CD4-positive, alpha-beta T cell treated with Interleukin-17A for 4 hours (primary cell): ENCODE measurements around the gene HIF1A.
"Not testable (repeated sequence)": the region's sequence is repeated elsewhere in the genome, so short reads cannot be mapped to it uniquely, and the experiment has no call there.

Experiments used
- DNase-seq: peaks from one replicate; pipeline ENCODE4 v3.0.0-alpha.2; 2020; ENCODE audit warnings: mixed read lengths

The HIF1A gene

GRCh38 chr14:61694830-61695694, at the start of gene HIF1A:
Gene HIF1A (plus strand): TSS chr14:61695513. CDS start chr14:61695805, 292 bp downstream.
- DNase-seq, result peak; percentile 96

DNA sequence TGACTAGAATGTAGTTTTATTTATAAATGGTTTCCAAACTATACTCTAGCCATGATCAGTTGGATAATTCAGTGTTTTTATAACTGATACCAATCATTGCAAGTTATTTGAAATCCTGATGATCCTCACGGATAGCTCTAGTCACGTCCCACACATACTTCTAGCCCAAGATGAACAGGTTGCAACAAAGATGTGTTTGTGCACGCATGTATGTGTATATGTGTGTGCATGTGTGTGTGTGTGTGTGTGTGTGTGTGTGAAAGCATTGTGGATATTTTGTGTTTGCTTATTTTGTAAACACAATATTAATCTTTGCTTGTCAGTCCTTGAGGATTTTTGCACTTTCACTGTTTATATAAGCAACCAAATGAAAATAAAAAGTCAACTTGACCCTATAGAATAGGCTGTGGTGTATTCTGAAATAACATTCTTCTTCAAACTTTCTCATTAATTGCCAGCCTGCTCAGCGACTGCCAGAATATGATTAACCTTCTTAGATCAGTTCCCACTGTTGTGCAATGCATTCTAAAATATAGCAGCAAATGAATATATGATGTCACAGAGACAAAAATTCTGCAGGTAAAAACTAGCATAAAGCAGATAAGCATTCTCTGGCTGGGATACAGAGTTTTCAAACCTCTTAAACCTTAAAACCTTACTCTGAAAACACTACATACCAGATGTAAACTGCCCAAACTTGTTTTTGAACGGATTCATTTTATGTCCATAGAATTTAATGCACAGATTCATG, 48.8 kb upstream of the HIF1A start:
- no peak for DNase-seq

DNA sequence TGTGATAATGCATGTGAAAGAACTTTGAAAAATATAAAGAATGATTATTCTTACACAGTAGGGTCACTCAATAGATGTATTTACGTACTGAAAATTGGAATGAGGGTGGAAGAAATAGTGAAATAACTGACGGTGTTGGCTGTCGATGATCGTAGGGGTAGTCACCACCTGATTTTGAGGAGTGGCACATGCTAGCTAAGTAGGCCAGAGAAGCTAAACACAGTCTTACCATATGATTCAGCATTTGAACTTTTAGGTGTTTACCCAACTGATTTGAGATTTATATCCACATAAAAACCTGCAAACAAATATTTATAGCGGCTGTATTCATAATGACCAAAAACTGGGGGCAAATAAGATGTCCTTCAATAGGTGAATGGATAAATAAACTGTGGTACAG, 47.6 kb upstream of the HIF1A start:
- no peak for DNase-seq

GRCh38 chr14:61648377-61648776, 46.9 kb upstream of the HIF1A start:
- no peak for DNase-seq

DNA sequence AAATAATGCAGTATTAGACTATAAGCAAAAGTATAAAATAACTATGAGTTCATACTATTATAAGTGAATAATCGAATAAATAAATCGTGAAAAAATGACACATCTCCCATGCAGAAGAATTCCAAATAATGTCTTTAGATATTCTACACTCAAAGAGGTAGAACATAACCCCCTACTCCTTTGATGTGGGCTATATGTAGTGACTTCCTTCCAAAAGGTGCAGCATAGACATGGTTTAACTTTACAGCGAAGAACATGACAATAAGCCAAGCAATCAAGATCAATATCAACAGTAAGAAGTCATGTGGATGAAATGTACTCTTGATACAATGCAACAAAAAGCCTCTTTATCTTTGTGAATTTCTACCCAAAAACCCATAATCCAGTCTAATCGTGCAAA, 46.0 kb upstream of the HIF1A start:
- DNase-seq, result no peak

- no peak for DNase-seq
Measured at GRCh38 chr14:61651355-61651754, 44.0 kb upstream of the HIF1A start.

DNA sequence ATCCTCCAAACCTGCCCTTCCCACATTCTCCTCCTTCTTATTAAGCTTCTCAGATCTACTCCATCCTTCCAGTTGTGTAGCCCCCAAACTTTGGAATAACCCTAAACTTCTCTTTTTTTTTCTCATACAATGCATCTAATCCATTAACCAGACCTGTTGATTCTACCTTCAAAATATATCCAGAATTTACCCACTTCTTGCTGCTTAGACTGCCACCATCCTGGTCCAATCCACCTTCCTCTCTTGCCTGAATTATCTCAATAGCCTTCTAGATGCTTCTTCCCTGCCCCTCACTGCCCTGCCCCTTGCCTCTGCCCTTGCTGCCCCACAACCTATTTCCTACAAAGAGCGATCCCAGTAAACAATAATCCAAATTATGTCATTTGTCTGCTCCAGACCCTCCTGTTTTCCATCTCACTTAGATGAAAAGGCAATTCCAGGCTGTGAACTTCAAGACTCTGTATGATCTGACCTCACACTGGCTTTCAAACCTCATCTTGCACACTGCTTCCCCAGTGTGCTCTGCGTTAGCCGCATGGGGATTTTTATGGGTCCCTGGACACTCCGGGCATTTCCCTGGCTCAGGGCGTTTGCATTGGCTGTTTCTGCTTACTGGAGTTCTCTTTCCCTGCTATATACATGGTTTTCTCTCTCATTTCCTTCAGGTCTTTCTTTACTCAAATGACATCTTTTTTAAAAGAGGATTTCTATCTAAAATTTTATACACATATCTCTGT, 42.6 kb upstream of the HIF1A start:
- DNase-seq, result no peak

GRCh38 chr14:61653507-61653906, 41.8 kb upstream of the HIF1A start:
- no peak for DNase-seq

DNA sequence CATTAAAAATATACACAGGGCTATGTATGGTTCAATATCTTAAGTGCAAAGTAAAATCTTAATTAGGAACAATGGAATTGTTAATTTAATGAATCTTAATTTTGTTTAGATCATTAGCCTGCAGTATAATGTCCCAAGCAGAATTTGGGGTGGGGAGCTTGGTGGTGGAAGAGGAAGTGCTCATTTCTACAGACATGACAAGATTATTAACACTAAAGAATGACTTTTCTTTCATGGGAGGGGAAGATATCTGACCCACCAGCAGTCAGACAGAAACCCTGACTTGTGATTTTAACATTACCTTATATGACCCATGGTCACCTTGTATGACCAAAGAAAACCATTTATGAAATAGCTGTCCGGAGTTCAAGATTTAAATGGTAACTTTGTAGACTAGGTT, 41.3 kb upstream of the HIF1A start:
- no peak for DNase-seq

DNA sequence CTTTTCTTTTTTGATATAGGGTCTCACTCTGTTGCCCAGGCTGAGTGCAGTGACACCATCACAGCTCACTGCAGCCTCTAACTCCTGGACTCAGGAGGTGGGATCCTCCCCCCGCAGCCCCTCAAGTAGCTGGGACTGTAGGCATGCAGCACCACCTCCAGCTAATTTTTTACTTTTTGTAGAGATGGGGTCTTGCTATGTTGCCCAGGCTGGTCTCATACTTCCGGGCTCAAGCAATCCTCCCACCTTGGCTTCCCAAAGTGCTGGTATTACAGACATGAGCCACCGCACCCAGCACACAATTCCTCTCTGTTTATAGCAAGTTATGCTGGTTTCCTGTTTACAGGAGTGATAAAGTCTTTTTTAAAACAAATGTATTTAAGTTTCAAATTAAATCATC, 39.5 kb upstream of the HIF1A start:
- no peak for DNase-seq

DNA sequence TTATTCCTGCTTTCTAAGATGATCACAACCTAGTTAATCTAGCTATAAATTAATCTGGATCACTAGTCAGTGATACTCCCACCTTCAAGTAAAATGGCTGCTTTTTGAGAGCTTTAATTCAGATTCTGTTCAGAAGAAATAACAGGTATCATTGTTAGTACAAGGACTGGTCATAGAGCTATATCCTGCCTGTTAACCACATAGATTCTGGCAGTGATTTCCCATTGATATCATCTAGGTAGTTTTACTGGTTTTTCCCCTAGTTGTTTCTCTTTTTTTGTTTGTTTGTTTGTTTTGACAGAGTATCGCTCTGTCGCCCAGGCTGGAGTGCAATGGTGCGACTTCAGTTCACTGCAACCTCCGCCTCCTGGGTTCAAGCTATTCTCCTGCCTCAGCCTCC, 39.0 kb upstream of the HIF1A start:
- no peak for DNase-seq

GRCh38 chr14:61658111-61658510, 37.2 kb upstream of the HIF1A start:
- not testable (repeated sequence) for DNase-seq

GRCh38 chr14:61659582-61659981, 35.7 kb upstream of the HIF1A start:
- no peak for DNase-seq

DNA sequence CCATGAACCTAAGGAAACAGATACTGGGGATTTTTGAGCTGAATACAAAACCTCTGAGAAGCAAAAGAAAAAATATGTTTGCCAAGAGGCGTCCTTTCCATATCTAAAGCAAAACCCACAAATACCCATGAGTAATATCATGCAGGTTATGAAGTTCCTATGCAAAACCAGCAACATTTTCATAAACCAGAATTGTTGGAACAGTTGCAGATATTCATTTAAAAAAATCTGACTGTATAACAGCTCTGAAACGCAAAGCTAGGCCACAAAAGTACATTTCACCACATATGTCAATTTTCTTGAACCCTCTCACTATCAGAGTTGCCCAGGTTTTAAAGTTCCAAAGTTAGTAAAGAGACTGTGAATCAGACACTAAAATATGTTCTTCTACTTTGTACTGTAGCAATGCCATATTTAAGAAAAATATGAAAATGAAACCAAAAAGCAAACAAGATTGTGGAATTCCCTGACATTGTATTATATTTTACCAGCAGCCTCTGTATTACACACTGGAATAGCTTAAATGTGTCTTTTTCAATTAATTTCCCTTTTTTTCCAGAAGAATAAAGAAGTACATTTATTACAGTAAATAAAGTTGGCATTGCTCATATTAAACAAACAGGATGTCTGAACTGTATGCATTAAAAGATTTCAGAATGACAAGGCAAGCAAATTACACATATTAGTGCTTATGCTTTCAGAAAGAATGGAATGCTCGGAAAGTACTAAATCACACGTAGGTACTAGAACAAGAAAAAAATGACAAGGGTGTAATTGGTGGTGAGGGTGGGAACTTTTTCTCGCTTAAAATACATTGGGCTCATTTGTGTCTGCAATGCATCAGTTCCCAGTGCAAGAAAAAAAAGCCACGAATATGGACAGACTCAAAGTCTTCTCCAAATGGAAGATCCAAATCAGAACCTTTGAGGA, 33.6 kb upstream of the HIF1A start:
- no peak for DNase-seq

DNA sequence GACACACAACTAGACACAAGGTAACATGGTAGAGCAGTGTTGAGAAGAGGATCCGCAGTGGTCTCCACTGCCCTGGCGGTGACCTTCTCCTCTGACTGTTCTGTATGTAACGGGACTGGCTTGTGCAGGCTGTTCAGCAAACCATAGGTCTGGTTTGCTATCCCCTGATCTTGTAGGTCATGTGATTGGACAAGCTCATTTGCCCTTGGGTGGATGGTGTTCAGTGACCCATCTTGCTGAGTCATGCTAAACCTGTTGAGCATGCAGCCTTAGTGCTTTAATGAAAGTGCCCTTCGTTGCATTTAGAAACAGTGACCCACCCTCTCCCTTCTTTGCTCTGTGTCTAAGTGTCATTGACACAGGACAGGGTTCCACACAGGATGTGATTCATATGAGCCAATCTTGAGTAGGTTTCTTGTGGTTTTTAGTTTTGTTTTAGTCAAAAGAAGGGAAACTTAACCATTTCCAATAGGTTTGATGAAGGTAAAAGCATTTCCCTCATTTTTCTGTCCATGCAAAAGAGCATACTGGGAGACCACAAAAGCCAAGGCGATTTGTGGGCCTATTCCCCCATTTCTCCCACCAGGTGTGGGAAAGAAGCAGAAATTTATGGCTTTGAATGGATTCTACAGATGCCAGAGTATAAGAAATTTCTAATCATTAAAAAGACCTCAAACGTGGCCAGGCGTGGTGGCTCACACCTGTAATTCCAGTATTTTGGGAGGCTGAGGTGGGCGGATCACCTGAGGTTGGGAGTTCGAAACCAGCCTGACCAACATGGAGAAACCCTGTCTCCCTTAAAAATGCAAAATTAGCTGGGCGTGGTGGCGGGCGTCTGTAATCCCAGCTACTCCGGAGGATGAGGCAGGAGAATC, 32.6 kb upstream of the HIF1A start:
- DNase-seq, result peak; percentile 61

DNA sequence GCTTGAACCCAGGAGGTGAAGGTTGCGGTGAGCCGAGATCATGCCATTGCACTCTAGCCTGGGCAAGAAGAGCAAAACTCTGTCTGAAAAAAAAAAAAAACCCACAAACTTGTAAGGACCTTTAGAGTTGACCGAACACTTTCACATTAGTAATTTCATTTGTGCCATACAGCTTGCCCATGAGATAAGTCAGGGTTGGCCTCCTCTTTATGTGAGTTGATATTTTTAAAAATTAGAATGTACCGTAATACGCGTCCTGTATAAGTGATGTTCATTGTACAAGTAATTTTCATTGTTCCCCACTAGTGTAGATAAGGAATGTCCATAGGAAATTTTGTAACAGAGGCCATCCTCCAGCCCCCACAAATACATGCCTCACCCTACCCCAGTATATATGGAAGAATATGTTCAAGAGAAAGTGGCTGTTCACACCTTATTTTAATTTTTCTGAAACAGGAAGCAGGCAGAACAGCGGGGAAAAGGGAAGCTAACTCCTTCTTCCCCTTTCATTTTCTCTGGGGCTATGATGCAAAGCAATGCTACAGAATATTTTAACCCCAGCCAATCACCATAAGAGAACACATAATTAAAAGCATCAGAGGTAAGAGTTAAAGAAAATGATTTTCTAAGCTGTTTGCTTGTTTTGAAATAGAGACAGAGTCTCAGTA, 31.9 kb upstream of the HIF1A start:
- DNase-seq, result no peak

- DNase-seq, result peak; percentile 50
Measured at GRCh38 chr14:61668282-61668681, 27.0 kb upstream of the HIF1A start.

GRCh38 chr14:61670576-61670975, 24.7 kb upstream of the HIF1A start:
- DNase-seq, result no peak

DNA sequence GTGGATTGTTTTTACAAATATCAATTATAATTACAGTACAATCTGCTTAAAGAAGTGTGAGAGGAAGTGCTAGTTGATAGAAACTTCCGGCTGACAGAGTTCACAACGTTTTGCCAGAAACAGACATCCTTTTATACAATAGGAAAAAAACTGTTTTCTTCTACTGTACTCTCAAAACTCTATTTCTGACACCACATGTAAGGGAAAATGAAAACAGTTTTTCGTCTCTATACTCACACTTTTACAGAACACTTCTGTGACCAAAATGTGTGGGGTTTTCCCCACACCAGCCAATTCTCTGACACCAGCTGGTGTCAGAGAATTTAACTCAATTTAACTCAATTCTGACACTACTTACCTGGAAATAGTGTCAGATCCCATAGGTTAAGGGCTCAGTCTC, 24.2 kb upstream of the HIF1A start:
- DNase-seq, result peak; percentile 49

GRCh38 chr14:61672796-61673195, 22.5 kb upstream of the HIF1A start:
- no peak for DNase-seq

DNA sequence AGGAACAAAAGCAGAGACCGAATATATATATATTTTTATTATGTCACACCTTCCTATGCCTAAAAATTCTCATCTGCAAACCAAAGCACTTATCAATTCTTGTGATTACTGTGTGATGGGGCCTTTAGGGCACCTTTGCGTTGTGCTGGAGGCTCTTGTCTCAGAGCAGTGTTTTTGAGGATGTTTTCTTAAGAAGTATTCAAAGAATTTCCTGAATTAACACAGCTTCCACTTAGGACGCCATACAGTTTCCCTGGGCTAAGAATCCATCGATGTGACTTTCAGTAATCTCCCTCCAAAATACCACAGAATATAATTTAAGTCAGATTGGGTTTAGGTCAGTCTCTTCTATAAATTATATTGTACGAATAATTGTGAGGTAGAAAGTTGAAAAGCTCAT, 22.0 kb upstream of the HIF1A start:
- DNase-seq, result no peak
